Mucosa of gallbladder (tissue), 1 donor: ENCODE results near the gene TCEAL1. TPM values are rescaled to one million over a fixed set of nuclear protein-coding genes. Genes with fewer than 3 reads are reported as not detected.
"Not testable (repeated sequence)": the region's sequence is repeated elsewhere in the genome, so short reads cannot be mapped to it uniquely, and the experiment has no call there.

Experiments used
- DNase-seq: peaks from one replicate; pipeline ENCODE4 v3.0.0-alpha.2; 2020; ENCODE audit warnings: low spot score
- total RNA-seq: library from RNA; stranded (reverse); gene quantifications from one replicate; pipeline ENCODE4 v1.2.1, GENCODE V29; 2021
- donor health status: DM: no; HTN: no; CAD: no.

Gene TCEAL1
- total RNA-seq, 1 donor from 2014 or later = 37.5 TPM

DNA sequence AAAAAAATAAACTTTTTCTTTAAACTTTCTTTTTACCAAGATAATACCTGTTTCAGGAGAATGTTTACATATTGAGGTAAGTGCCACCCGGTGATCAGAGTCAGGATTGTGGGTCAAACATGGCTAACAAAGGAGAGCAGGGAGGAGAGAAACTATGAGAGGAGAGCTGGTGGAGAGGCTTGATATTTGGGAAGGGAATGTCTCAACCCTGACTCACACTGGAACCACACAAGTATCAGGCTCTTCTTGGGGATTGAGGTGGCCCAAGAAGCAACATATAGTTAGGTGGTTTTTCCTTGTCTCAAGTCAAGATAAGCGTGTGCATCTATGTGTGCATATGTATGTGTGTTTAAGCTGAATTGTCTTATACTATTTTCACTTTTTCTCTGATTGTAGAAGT is 6.7 kb downstream of the TCEAL1 start:
- DNase-seq = no peak

DNA sequence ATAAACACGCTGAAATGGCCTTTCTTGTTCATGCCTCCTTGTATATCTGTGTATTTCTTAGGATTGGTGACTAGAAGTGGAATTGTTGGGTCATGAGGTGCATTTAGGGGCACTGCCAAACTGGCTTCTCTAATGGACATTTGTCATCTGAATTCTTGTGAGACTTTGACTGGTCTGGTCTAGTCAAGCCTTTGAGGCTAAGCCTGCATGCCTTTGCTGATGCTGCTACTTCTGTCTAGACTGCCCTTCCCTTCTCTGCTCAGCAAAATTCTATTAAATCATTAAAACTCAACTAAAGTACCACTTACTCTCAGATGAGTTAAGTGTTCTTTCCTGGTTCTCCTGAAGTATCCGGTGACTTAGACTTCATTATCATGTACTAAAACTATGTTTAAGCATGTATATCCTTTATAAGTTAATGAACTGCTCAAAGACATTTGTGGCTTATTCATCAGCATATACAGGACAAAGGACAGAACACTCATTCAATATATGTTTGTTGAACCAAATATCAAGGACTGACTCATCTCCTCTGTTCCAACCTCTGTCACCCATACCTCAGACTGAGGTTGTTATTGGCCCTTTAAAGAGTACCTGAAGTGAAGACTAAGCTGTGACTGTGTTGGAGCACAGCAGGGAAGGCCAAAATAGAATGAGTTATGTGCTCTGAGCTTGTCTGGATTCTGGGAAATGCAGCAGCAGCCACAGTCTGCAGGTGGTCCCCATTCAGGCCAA is 9.0 kb downstream of the TCEAL1 start:
- no peak for DNase-seq

DNA sequence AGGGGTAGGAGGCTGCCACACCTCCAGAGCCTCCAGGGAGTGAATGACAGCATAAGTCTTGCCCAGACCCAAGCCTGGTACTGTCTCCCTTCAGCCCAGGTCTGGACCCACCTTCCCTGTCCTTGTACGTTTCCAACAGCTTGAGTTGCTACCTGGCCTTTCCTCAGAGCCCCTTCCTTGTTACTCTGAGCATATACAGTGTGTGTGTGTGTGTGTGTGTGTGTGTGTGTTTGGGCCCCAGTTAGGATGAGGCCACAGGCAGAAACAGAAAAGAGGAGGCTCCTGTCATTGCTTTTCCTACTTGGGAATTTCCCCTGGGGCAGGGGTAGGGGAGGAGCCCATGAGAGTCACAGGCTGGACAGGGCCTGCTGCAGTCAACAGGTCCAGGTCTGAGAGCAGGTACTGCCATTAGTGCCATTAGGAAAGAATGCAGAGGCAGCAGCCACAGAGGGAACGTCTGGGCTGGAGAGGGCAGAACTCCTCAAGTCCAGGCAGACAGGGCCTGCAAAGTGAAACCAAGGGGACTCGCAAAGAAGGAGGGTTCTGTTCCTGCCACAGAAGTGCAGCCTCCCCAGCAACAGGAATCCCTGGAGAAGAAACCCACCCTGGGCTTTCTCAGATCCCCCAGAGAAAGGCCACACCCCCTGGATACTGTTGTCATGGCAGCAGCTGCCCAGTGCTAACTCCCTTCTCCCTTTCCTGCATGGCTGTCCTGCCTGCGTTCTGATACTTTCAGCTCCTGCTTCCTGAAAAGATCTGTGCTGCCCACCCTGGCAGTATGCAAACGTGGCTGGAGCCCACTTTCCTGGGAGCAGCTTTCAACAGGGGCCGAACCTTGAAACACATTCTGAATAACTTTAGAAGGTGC is 9.9 kb downstream of the TCEAL1 start:
- DNase-seq = not testable (repeated sequence)

DNA sequence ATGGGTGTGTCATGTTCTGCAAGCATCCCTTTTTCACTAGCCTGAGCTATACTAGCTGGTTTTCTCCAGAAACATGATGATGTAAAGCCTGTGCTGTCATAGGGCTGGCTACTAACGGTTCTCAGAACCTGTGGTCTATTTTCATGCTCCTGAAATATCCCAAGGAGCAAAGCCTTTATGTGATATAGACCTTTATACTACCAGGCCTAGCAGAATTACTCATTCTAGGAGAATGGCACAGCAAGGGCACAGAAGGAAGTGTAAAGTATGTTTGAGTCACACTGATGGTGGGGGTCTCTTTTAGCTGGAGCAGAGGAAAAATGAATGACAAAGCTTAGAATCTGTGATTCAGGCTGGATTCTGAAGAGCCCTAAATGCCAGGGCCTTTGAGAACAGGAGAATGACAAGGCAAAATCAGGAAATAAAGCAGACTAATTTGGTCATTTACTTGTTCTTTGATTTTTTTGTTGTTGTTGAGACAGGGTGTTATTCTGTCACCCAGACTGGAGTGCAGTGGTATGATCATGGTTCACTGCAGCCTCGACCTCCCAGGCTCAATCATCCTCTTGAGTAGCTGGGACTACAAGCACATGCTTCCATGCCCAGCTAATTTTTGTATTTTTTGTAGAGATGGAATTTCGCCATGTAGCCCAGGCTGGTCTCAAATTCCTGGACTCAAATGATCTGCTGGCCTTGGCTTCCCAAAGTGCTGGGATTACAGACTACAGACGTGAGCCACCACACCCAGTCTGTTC is 11.8 kb downstream of the TCEAL1 start:
- DNase-seq = no peak

DNA sequence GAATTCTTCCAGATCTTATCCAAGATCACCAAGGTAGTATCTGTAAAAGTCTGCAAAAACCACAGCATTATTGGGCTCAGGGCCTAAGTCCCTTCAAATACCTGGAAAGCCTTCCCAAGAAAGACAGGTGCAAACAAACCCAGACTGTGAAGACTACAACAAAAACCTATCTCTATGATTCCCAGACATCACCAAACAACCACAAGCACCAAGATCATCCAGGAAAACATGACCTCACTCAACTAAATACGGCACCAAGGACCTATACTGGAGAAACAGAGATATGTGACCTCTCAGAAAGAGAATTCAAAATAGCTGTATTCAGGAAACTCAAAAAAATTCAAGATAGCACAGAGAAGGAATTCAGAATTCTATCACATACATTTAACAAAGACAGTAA is 15.3 kb downstream of the TCEAL1 start:
- no peak for DNase-seq

DNA sequence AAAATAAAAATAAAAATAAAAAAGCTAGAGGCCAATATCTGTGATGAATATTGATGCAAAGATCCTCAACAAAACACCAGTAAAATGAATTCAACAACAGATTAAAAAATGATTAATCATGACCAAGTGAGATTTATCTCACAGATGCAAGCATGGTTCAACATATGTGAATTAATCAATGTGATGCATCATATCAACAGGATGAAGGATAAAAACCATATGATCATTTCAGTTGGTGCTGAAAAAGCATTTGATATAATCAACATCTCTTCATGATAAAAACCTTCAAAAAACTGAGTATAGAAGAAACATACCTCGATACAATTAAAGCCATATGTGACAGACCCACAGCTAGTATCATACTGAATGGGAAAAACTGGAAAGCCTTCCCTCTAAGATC is 18.9 kb downstream of the TCEAL1 start:
- DNase-seq = no peak

DNA sequence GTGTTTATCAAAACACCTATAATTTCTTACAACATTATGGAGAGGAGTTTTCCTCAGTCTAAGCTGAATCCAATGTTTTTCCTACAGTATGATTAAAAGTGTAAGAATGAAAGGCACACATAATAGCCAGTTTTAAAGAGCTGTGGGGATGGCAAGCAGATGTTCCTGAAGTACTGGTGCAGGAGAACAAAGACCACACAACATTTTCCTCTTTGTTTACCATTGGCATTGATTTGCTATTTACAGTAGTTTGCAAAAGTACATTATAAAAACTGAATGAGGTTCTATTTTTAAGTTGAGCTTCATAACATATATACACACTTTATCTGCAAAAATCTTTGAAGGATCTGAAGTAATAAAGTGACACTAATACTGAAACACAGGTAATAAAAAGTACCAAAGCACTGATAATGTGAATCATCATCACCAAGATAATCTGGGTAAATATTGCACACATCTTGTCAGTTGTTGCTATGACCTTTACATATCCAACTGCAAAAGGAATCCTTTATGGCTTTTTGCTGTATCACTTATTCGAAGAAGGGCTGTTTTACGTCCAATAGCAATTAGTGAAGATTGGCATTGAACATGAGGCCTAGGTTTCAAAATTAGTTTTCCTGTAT is 22.5 kb downstream of the TCEAL1 start:
- DNase-seq = no peak

DNA sequence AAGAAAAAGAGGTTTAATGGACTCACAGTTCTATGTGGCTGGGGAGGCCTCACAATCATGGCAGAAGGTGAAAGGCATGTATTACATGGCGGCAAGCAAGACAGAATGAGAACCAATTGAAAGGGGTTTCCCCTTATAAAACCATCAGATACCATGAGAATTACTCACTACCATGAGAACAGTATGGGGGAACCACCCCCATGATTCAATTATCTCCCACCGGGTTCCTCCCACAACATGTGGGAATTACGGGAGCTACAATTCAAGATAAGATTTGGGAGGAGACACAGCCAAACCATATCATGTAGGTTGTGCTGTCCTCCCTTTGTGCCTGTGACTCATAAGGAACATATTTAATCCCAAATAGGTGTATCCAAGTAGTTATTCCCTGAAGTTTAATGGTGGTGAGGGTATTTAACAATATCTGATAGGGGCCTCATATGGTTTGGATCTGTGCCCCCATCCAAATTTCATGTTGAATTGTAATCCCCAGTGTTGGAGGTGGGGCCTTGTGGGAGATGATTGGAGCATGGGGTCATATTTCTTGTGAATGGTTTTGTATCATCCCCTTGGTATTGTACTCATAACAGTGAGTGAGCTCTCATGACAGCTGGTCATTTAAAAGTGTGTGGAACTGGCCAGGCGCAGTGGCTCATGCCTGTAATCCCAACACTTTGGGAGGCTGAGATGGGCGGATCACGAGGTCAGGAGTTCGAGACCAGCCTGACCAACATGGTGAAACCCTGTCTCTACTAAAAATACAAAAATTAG is 26.6 kb downstream of the TCEAL1 start:
- DNase-seq = not testable (repeated sequence)

DNA sequence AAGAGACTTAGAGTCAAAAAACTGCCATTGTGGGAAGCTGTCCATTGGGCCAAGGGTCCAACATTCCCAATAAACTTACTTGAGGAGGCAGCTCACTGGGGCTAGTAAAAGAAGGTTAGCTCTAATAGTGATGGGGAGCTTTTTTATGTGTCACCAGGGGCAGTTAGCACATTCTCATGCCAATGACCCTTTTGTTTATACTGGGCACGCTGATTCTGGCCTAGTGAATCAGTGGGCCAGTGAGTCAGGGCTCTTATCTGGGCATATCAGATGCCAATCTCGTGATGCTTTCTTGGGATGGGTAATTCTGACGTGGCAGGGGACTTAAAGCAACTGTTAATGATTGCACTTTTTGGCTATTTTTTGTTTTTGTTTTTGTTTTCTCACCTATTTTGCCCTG is 27.8 kb downstream of the TCEAL1 start:
- DNase-seq = no peak

DNA sequence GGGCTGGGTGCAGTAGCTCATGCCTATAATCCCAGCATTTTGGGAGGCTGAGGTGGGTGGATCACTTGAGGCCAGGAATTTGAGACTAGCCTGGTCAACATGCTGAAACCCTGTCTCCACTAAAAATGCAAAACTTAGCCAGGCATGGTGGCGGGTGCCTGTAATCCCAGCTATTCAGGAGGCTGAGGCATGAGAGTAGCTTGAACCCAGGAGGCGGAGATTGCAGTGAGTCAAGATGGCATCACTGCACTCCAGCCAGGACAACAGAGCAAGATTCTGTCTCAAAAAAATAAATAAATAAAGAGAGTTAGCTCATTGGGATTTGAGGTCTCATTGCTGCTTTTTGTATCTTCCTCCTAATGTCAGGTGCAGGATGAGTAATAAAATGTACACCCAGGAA is 28.3 kb downstream of the TCEAL1 start:
- DNase-seq = not testable (repeated sequence)

DNA sequence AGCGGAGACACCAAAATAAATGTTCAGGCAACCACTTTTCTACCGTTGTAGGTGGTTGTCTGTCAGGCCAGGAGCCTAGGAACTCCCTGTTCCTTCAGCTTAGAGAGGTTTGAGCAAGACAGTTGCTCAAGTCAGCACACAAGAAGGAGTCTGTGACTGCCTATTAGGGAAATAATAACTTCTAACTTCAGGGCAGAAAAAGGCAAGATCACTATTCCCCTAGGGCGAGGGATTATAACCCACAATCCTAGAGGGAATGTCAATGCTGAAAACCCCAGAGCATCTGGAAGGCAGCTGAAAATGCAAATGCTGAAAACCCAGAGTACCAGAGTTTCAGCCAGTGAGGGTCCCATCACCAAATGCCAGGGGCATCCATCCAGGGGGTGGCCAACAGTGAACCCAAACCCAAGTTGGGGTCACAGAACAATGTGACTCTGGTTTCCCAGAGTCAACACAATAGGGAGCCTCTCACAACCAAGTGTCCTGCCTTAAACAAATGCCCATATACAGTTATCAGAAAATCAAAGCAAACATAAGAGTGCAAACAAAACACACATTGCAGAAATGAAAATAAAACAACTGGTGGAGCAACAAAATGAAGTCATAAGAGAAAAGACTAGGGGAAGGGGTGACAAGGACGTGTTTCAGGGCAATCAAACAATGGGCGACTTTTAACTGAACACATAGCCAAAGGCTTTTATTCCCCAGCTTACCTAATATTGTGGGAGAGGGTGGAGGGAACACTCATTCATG is 30.1 kb downstream of the TCEAL1 start:
- DNase-seq = no peak

DNA sequence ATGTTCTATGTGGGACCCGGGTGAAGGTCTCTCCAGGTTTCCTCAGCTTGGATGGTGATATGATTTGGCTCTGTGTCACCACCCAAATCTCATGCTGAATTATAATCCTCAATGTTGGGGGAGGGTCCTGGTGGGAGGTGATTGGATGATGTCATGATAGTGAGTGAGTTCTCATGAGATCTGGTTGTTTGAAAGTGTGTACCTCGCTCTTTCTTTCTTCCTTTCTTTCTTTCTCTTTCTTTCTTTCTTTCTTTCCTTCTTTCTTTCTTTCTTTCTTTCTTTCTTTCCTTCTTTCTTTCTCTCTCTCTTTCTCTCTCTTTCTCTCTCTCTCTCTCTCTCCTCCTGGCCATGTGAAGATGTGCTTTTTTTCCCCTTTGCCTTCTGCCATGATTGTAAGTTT is 30.7 kb downstream of the TCEAL1 start:
- DNase-seq = not testable (repeated sequence)

DNA sequence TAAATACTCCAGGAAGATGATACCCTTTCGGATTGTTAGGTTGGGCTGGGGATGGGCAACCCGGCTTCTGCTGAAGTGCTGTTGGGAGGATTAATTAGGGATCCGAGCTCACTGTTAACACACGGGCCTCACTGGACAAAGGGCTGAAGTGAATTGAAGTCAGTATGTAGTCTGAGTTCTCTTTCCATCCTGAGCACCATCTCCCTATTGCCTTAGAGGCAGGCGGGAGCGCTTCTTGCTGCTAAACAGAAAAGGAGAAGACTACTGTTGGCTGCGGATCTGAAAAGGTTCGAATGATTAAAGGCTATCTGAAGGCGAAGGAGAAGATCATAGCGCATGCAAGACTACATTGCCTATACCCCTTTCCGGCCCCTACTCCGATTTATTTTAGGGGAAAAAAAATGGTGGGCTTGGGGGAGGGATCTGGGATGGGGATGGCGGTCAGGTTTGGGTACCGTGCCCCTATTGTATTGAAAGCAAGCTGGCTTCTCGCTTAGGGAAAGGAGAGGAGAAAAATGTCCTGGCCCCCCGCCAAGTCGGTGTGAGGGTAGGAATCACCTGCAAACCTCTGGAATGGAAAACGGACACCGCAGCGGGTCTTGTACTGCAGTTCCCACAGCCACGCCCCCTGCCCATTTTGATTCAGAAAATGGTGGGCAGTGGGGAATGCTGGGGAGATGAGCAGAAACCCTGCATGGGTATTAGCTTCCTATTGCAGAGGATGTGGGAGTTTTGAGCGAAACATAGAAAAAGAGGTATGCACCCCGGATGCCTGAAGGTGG is 35.4 kb downstream of the TCEAL1 start:
- DNase-seq = no peak

DNA sequence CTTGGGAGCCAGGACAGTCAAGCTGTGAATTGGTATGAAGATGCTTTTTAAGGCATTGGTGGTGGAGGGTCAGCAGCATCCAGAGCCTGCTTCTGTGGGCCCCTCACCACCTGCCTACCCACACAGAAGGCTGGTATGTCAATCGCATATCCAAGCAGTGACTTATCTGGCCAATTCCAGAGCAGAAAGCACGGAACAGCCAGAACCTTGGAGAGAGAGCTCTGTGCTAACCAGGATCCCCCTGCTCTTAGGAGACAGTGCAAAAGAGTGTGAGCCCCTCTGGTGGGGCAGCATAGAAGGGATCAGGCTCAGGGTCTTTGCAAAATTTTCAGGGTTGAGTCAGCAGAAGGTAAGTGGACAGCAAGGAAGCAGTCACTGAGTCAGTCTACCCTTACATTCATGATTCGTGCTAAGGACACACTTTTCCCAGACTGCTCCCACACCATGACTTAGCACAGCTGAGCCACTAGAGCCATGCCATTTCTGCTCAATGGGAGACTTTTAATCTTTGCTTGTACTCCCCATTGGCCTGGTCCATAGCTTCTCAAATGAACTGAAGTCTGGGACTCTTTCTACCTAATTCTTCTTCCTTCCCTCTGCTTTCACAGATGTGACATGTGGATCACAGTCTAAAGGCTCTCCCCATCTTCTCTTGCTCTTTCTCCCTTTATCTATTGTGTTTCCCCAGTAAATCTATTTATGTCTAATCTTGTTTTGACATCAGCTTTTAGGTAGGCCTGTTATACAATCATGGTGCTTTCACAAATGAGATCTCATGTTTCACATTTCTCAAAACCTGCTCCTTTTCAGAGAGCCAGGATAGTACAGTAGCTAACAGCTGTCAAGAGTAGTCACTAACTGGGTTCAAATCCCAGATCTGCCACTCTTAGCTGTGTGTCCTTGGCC is 37.7 kb downstream of the TCEAL1 start:
- DNase-seq = no peak

DNA sequence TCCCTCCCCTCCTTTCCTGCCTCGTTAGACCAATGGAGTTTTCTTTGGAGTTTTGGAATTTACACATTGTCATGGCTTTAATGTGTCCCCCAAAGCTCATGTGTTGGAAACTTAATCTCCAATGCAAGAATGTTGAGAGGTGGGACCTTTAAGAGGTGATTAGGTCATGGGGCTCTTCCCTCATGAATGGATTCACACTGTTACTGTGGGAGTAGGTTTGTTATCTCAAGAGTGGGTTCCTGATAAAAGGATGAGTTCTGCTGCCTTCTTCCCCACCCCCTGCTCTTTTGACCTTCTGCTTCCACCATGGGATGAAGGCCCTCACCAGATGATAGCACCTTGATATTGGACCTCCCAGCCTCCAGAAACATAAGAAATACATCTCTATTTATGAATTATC is 41.0 kb downstream of the TCEAL1 start:
- DNase-seq = no peak

DNA sequence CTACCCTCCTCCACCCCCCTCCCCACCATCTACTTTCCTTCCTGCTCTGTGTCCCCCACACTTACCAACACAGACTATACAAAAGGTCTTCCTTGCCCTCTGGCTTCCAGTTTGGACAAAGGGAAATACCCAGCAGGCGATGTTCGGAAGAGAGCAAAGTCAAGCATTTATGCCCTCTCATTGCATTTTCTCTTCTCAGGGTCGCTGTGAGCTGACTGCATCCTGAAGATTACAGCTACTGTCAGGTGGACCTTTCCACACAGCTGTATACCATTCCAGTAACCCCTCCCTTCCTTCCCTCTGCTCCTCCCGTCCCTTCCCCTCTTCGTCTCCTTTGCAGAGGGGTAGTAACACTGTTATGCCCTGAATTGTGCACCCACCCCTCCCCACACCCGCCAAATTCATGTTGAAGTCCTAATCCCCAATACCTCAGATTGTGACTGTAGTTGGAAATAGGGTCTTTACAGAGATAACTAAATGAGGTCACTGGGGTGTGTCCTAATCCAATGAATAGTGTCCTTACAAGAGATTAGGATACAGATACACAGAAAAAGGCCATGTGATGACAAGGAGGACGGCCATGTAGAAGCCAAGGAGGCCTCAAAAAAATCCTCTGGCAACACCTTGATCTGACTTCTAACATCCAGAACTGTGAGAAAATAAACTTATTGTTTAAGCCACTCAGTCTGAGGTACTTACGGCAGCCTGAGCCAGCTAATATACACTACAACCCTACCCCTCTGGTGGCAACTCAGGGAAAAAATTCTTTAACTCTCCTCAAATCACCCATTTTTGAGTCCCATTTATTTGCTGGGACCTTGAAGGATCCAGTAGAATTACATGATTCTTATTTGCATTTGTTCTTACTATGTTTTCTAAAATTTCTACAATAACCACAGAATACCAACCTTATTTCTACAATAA is 46.0 kb downstream of the TCEAL1 start:
- no peak for DNase-seq

DNA sequence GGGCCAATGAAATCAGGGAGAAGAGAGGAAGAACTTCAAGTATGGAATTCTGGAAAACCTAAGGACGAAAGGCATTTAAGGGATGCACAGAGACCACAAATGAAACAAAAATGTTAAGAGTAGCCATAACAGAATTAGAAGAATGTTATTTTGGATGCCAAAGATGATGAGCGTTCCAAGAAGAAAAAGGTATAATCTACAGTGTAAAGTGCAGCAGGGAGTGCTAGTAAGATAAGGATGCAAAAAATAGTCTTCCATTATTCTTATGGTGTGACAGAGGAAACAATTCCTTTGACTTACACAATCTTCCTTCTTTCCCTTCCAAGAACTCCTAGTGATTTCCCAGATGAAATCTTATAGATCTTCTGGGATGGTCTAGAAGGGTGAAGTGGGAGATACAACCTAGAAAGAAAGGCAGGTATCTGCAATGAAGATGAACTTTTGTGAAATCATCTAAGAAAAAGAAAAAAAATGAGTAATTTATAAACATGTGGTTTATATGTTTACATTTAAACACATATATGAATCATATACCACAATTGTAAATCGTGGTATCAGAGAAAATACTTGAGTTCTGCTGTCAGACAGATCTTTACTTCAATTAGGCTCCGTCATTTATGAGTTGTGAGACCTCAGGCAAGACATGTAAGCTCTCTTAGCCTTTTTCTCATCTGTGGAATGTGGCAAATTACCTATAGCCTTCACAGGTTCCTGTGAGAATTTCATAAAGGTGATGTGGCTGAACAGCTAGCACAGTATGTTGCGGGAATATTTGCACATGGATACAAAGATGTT is 49.6 kb downstream of the TCEAL1 start:
- no peak for DNase-seq
